HepG2 (cell line): ENCODE data around the gene TMEM14A. TPM values are rescaled to one million over a fixed set of nuclear protein-coding genes. Genes with fewer than 3 reads are reported as not detected.

ENCODE experiments used
- CEBPZ ChIP-seq: IDR thresholded peaks from 2 replicates; pipeline ENCODE4 v1.6.1; 2012; ENCODE audit warnings: low read length, improper control_type of control experiment
- DZIP1 ChIP-seq: sonication (generic); formaldehyde crosslinking; IDR thresholded peaks from 2 replicates; pipeline ENCODE4 v1.5.0; 2020; ENCODE audit warnings: mild to moderate bottlenecking, missing genetic modification reagents
- GPN1 ChIP-seq: sonication (generic); formaldehyde crosslinking; IDR thresholded peaks from 2 replicates; pipeline ENCODE4 v1.5.1; 2020; ENCODE audit warnings: missing genetic modification reagents, borderline replicate concordance
- GTF3A ChIP-seq: sonication (generic); formaldehyde crosslinking; conservative IDR thresholded peaks from 2 replicates; pipeline ENCODE4 v1.4.0; 2020; ENCODE audit warnings: mild to moderate bottlenecking, missing genetic modification reagents
- MNT ChIP-seq: fragments of 450-650 bp; IDR thresholded peaks from 2 replicates; pipeline ENCODE4 v1.6.1; 2016
- MTF1 ChIP-seq: sonication (generic); formaldehyde crosslinking; IDR thresholded peaks from 2 replicates; pipeline ENCODE4 v1.5.0; 2020; ENCODE audit warnings: missing genetic modification reagents
- PCBP2 ChIP-seq: fragments of 200-400 bp; formaldehyde crosslinking; optimal IDR thresholded peaks from 2 replicates; pipeline ENCODE3; 2018; ENCODE audit warnings: low read length, low read depth; ENCODE audit not compliant: poor library complexity, severe bottlenecking
- SNAPC4 ChIP-seq: sonication (generic); formaldehyde crosslinking; IDR thresholded peaks from 2 replicates; pipeline ENCODE4 v1.4.0; 2020; ENCODE audit warnings: mild to moderate bottlenecking, missing genetic modification reagents
- TAF15 ChIP-seq: fragments of 200-400 bp; formaldehyde crosslinking; IDR thresholded peaks from one replicate; pipeline ENCODE4 v1.6.1; 2018; ENCODE audit warnings: mild to moderate bottlenecking, low read depth, low read length; ENCODE audit not compliant: poor library complexity, severe bottlenecking
- TMF1 ChIP-seq: sonication (generic); formaldehyde crosslinking; IDR thresholded peaks from 2 replicates; pipeline ENCODE4 v1.8.1; 2022; ENCODE audit warnings: low read depth, missing genetic modification reagents
- WIZ ChIP-seq: sonication (generic); formaldehyde crosslinking; IDR thresholded peaks from 2 replicates; pipeline ENCODE4 v1.5.1; 2020; ENCODE audit warnings: mild to moderate bottlenecking, missing genetic modification reagents
- ZFP62 ChIP-seq: sonication (generic); formaldehyde crosslinking; IDR thresholded peaks from 2 replicates; pipeline ENCODE4 v1.4.0; 2020; ENCODE audit warnings: missing genetic modification reagents
- ZNF180 ChIP-seq: sonication (generic); formaldehyde crosslinking; IDR thresholded peaks from 2 replicates; pipeline ENCODE4 v1.4.0; 2020; ENCODE audit warnings: low read depth, missing genetic modification reagents, borderline replicate concordance
- ZNF709 ChIP-seq: sonication (generic); formaldehyde crosslinking; IDR thresholded peaks from 2 replicates; pipeline ENCODE4 v1.5.0; 2020; ENCODE audit warnings: mild to moderate bottlenecking, missing genetic modification reagents
- ZNF713 ChIP-seq: sonication (generic); formaldehyde crosslinking; IDR thresholded peaks from 2 replicates; pipeline ENCODE4 v1.4.0; 2020; ENCODE audit warnings: mild to moderate bottlenecking, missing genetic modification reagents
- polyA plus RNA-seq, 8 experiments: library from polyadenylated mRNA; depleted of rRNA in 3 of 8; stranded (reverse) in 7 of 8; unstranded in 1 of 8; fragments of >200 nt; fragmentation: Illumina TruSeq in 4 of 8; extraction: Trizol in 4 of 8; gene quantifications; 2 replicates each; pipeline versions ENCODE4 v1.2.1 to v1.2.3, GENCODE V29; 2011 to 2016; ENCODE audit warnings: low read depth in 4 of 8, missing spikeins in 1 of 8, mixed read lengths in 1 of 8; ENCODE audit not compliant: insufficient read depth in 1 of 8
- total RNA-seq, 5 experiments: library from RNA; depleted of rRNA; stranded (reverse); fragments of >200 nt; fragmentation: Illumina TruSeq; extraction: Trizol; gene quantifications; 2 replicates each; pipeline ENCODE4 v1.2.3, GENCODE V29; 2016; ENCODE audit warnings: low read depth in 1 of 5

TMEM14A gene
- total and polyA plus RNA-seq, 2 of the 13 experiments (the other 11 are each of a cell fraction or from before 2014, with no cell fraction given), result 24.6 to 73.7 TPM

GRCh38 chr6:52670502-52671409 lies at the start of gene TMEM14A (continued):
- TF ChIP-seq ZNF709 (CRISPR knock-in tag), result peak; percentile 86; the same call in 1 of the 2 replicates
- 0 out of 2 replicates have a peak, but pooled peaks have one; percentile 16 for TF ChIP-seq MNT
- TF ChIP-seq SNAPC4 (CRISPR knock-in tag), result peak; percentile 88; the same call in 1 of the 2 replicates
- no peak for TF ChIP-seq GTF3A
- TF ChIP-seq WIZ (CRISPR knock-in tag), result no peak
- TF ChIP-seq ZFP62, result peak; percentile 53; the same call in 1 of the 2 replicates
- TF ChIP-seq MTF1, result no peak
- 0 out of 2 replicates have a peak, but pooled peaks have one; percentile 40 for TF ChIP-seq ZNF180 (CRISPR knock-in tag)
- no peak for TF ChIP-seq CEBPZ
- no peak for TF ChIP-seq GPN1 (CRISPR knock-in tag)
- peak; percentile 83; the same call in 1 of the 2 replicates for TF ChIP-seq DZIP1
- TF ChIP-seq TMF1, result peak; percentile 82; the same call in 1 of the 2 replicates
- TF ChIP-seq TAF15, result peak; percentile 91
- TF ChIP-seq PCBP2, result no peak
- 0 out of 2 replicates have a peak, but pooled peaks have one; percentile 93 for TF ChIP-seq ZNF713 (CRISPR knock-in tag)
